A549 (cell line): ENCODE measurements around the gene ZIC4. TPM values are rescaled to one million over a fixed set of nuclear protein-coding genes. Genes with fewer than 3 reads are reported as not detected.

Experiments
- ATAC-seq, 2 experiments: fragments of 200-7000 bp in 1 of 2; fragments of >200 bp in 1 of 2; cut with Nextera tagmentation in 1 of 2; cut with Tn5 transposase in 1 of 2; 3 replicates each; pipeline versions ENCODE4 v1.8.0 to v1.9.1; 2018 to 2020; ENCODE audit warnings: mild to moderate bottlenecking in 1 of 2, moderate library complexity in 1 of 2
- CTCF ChIA-PET: fragments of 300-600 bp; sonication (Branson Sonifier 250); formaldehyde crosslinking; extraction: SDS; loops from one replicate; lab custom pipeline; 2021; ENCODE audit warnings: antibody characterized with exemption, inconsistent platforms; lab: Yijun Ruan, JAX
- POLR2A ChIA-PET: fragments of 350-600 bp; formaldehyde crosslinking; extraction: SDS; loops from one replicate; lab custom pipeline; 2021; ENCODE audit warnings: antibody characterized with exemption, inconsistent platforms; lab: Yijun Ruan, JAX
- DNase-seq, 2 experiments: peaks; one replicate each; pipeline versions ENCODE4 v3.0.0 to v3.0.0-alpha.2; 2011 to 2016; ENCODE audit warnings: low read depth in 1 of 2, low spot score in 1 of 2
- FAIRE-seq: peaks from 2 replicates; lab custom pipeline; 2011; peaks lifted over from hg19 to GRCh38; lab: Jason Lieb, UNC
- H3K27ac ChIP-seq, 2 experiments: fragments of >200 bp; sonication (Bioruptor Twin); formaldehyde crosslinking; 3 replicates each; pipeline ENCODE4 v1.5.1; 2016 to 2017
- H3K4me1 ChIP-seq: fragments of >200 bp; sonication (Bioruptor Twin); formaldehyde crosslinking; 3 replicates; pipeline ENCODE4 v1.6.1; 2016
- H3K4me2 ChIP-seq: fragments of >200 bp; sonication (Bioruptor Twin); formaldehyde crosslinking; 3 replicates; pipeline ENCODE4 v1.6.1; 2016
- H3K4me3 ChIP-seq: fragments of >200 bp; sonication (Bioruptor Twin); formaldehyde crosslinking; 3 replicates; pipeline ENCODE4 v1.5.1; 2016
- H3K9me3 ChIP-seq: fragments of >200 bp; sonication (Bioruptor Twin); formaldehyde crosslinking; 3 replicates; pipeline ENCODE4 v1.6.1; 2016
- ATOH8 ChIP-seq: fragments of 250-450 bp; sonication (Bioruptor Pico); IDR thresholded peaks from 2 replicates; pipeline ENCODE4 v1.5.0; 2020; ENCODE audit warnings: low read depth, mild to moderate bottlenecking, moderate library complexity
- CBX2 ChIP-seq: fragments of 200-600 bp; sonication (generic); IDR thresholded peaks from 2 replicates; pipeline ENCODE4 v1.6.1; 2016; ENCODE audit warnings: low read depth, mild to moderate bottlenecking, borderline replicate concordance
- CBX8 ChIP-seq: fragments of 200-600 bp; sonication (generic); IDR thresholded peaks from 2 replicates; pipeline ENCODE4 v1.6.1; 2016
- EHF ChIP-seq: fragments of 250-450 bp; sonication (Bioruptor Pico); IDR thresholded peaks from 2 replicates; pipeline ENCODE4 v1.5.0; 2020; ENCODE audit warnings: mild to moderate bottlenecking
- ELK1 ChIP-seq: fragments of 150-350 bp; IDR thresholded peaks from 2 replicates; pipeline ENCODE4 v1.6.1; 2014; ENCODE audit warnings: low read depth, mild to moderate bottlenecking, low read length
- EP300 ChIP-seq, 2 experiments: fragments of >200 bp; sonication (Bioruptor Twin); formaldehyde crosslinking; IDR thresholded peaks; 2 replicates in 1 of 2; 3 replicates in 1 of 2; pipeline ENCODE4 v1.6.1; 2016 to 2017
- ESRRA ChIP-seq: fragments of 150-350 bp; IDR thresholded peaks from 2 replicates; pipeline ENCODE4 v1.6.1; 2014; ENCODE audit warnings: mild to moderate bottlenecking, low read length, borderline replicate concordance
- FOSL2 ChIP-seq, 2 experiments: fragments of 450-650 bp in 1 of 2; fragments of >200 bp in 1 of 2; sonication (Bioruptor Twin) in 1 of 2; formaldehyde crosslinking; IDR thresholded peaks; 2 replicates each; pipeline versions ENCODE4 v1.5.0 to v1.6.1; 2016 to 2020; ENCODE audit warnings: mild to moderate bottlenecking in 1 of 2, moderate library complexity in 1 of 2
- HDAC2 ChIP-seq: fragments of 200-600 bp; sonication (generic); IDR thresholded peaks from 2 replicates; pipeline ENCODE4 v1.6.1; 2016
- HEYL ChIP-seq: fragments of 250-450 bp; sonication (Bioruptor Pico); IDR thresholded peaks from 2 replicates; pipeline ENCODE4 v1.8.0; 2021; ENCODE audit warnings: mild to moderate bottlenecking, moderate library complexity
- HMGXB4 ChIP-seq: fragments of 250-450 bp; sonication (Bioruptor Pico); IDR thresholded peaks from 2 replicates; pipeline ENCODE4 v1.5.0; 2021; ENCODE audit warnings: mild to moderate bottlenecking, moderate library complexity, borderline replicate concordance
- HOXB5 ChIP-seq: fragments of 250-450 bp; sonication (Bioruptor Pico); IDR thresholded peaks from 2 replicates; pipeline ENCODE4 v1.5.0; 2020; ENCODE audit warnings: mild to moderate bottlenecking, moderate library complexity
- JUN ChIP-seq, 2 experiments: fragments of >200 bp; sonication (Bioruptor Twin); formaldehyde crosslinking; IDR thresholded peaks; 2 replicates in 1 of 2; 3 replicates in 1 of 2; pipeline ENCODE4 v1.6.1; 2016 to 2017
- KDM1A ChIP-seq: fragments of 200-600 bp; sonication (generic); IDR thresholded peaks from 2 replicates; pipeline ENCODE4 v1.6.1; 2016; ENCODE audit warnings: low read depth, mild to moderate bottlenecking
- MAFK ChIP-seq: fragments of 450-650 bp; IDR thresholded peaks from 2 replicates; pipeline ENCODE4 v1.6.1; 2014; ENCODE audit not compliant: partially characterized antibody
- MAZ ChIP-seq: fragments of 150-350 bp; IDR thresholded peaks from 2 replicates; pipeline ENCODE4 v1.6.1; 2014; ENCODE audit warnings: antibody characterized with exemption, low read depth, low read length, borderline replicate concordance
- NPAS2 ChIP-seq: fragments of 250-450 bp; sonication (Bioruptor Pico); IDR thresholded peaks from 2 replicates; pipeline ENCODE4 v1.8.0; 2022; ENCODE audit warnings: mild to moderate bottlenecking, moderate library complexity, borderline replicate concordance
- NR3C1 ChIP-seq: fragments of >200 bp; sonication (Bioruptor Twin); formaldehyde crosslinking; IDR thresholded peaks from 3 replicates; pipeline ENCODE4 v1.6.1; 2017
- POLR2A ChIP-seq: IDR thresholded peaks from 2 replicates; pipeline ENCODE4 v1.6.1; 2012; ENCODE audit warnings: mild to moderate bottlenecking, low read length
- RARB ChIP-seq: fragments of 250-450 bp; sonication (Bioruptor Pico); IDR thresholded peaks from 2 replicates; pipeline ENCODE4 v1.8.0; 2021; ENCODE audit warnings: mild to moderate bottlenecking, moderate library complexity
- RCOR1 ChIP-seq: fragments of 150-350 bp; IDR thresholded peaks from 2 replicates; pipeline ENCODE4 v1.6.1; 2014; ENCODE audit warnings: antibody characterized with exemption, low read length, low read depth
- SMC3 ChIP-seq: fragments of >200 bp; sonication (Bioruptor Twin); formaldehyde crosslinking; IDR thresholded peaks from 3 replicates; pipeline ENCODE4 v1.6.1; 2018; ENCODE audit warnings: inconsistent platforms
- ZSCAN20 ChIP-seq: fragments of 250-450 bp; sonication (Bioruptor Pico); IDR thresholded peaks from 2 replicates; pipeline ENCODE4 v1.8.0; 2022; ENCODE audit warnings: mild to moderate bottlenecking, moderate library complexity
- WGBS: methylation state at CpG from one replicate; pipeline ENCODE4 v1.1.6; 2017; ENCODE audit errors: missing lambda C conversion rate; 5-methylcytosine and 5-hydroxymethylcytosine counted together
- polyA plus RNA-seq, 4 experiments: library from polyadenylated mRNA; depleted of rRNA in 3 of 4; stranded (reverse); fragments of >200 nt; fragmentation: RNase III in 1 of 4; extraction: RNeasy Plus Mini Kit Qiagen cat#74134 plus additional on column Dnase treatment in 1 of 4; gene quantifications; 2 replicates in 3 of 4; 3 replicates in 1 of 4; pipeline ENCODE4 v1.2.3, GENCODE V29; 2011 to 2017
- TF ChIP-seq, protein P1 (sequence below): IDR thresholded peaks from 2 replicates; pipeline ENCODE4 v1.6.1; 2012
- TF ChIP-seq, protein P2 (sequence below): IDR thresholded peaks from 2 replicates; pipeline ENCODE4 v1.6.1; 2012
- TF ChIP-seq, protein P3 (sequence below): IDR thresholded peaks from 2 replicates; pipeline ENCODE4 v1.6.1; 2012; ENCODE audit warnings: low read depth, borderline replicate concordance

The ZIC4 gene
- polyA plus RNA-seq, 2 of the 4 experiments (the other 2 are of a cell fraction): not detected

- Histone ChIP-seq H3K4me1 (no peaks in the 10 kb centered on the region), H3K4me2 (no peak overlapping the region), H3K27ac (no peak overlapping the region), H3K9me3 (no peaks in the 10 kb centered on the region), H3K4me3 (no peak overlapping the region)
- ATAC-seq (no peak), FAIRE-seq (no peak), DNase-seq (no peak)
- POLR2A ChIA-PET: no interaction called here
- CTCF ChIA-PET: no interaction called here
- WGBS: 39% methylated on average over 3 of the region's 3 CpGs
- TF ChIP-seq HOXB5 (CRISPR knock-in tag): no peak
- TF ChIP-seq HMGXB4: no peak
- no peak for TF ChIP-seq KDM1A
- no peak for TF ChIP-seq ESRRA
- TF ChIP-seq, protein P1, sequence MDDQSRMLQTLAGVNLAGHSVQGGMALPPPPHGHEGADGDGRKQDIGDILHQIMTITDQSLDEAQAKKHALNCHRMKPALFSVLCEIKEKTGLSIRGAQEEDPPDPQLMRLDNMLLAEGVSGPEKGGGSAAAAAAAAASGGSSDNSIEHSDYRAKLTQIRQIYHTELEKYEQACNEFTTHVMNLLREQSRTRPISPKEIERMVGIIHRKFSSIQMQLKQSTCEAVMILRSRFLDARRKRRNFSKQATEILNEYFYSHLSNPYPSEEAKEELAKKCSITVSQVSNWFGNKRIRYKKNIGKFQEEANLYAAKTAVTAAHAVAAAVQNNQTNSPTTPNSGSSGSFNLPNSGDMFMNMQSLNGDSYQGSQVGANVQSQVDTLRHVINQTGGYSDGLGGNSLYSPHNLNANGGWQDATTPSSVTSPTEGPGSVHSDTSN: no peak
- no peak for TF ChIP-seq RARB
- no peak for TF ChIP-seq HDAC2
- TF ChIP-seq, protein P2, sequence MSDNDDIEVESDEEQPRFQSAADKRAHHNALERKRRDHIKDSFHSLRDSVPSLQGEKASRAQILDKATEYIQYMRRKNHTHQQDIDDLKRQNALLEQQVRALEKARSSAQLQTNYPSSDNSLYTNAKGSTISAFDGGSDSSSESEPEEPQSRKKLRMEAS: no peak
- no peak for TF ChIP-seq JUN (IDR thresholded peaks at IDR 0.05)
- TF ChIP-seq, protein P3, sequence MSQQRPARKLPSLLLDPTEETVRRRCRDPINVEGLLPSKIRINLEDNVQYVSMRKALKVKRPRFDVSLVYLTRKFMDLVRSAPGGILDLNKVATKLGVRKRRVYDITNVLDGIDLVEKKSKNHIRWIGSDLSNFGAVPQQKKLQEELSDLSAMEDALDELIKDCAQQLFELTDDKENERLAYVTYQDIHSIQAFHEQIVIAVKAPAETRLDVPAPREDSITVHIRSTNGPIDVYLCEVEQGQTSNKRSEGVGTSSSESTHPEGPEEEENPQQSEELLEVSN: no peak
- no peak for TF ChIP-seq CBX8
- TF ChIP-seq POLR2A: no peak
- no peak for TF ChIP-seq ATOH8
- TF ChIP-seq MAZ: no peak
- TF ChIP-seq EP300 (IDR thresholded peaks at IDR 0.05): no peak
- no peak for TF ChIP-seq ZSCAN20 (CRISPR knock-in tag)
- no peak for TF ChIP-seq ELK1
- no peak for TF ChIP-seq HEYL
These were observed 25.4 kb upstream of the ZIC4 start for GRCh38 chr3:147431751-147432150.

- ChIA-PET POLR2A (no interaction called here), CTCF (no interaction called here)
- Histone ChIP-seq H3K27ac (no peak overlapping the region), H3K4me2 (no peak overlapping the region), H3K4me1 (no peaks in the 10 kb centered on the region), H3K9me3 (no peaks in the 10 kb centered on the region), H3K4me3 (no peak overlapping the region)
- no peak for ATAC-seq
- TF ChIP-seq HDAC2 (no peak), FOSL2 (IDR thresholded peaks at IDR 0.05) (no peak), FOSL2 (CRISPR knock-in tag; IDR thresholded peaks at IDR 0.05) (no peak), CBX2 (no peak), ATOH8 (no peak), MAFK (no peak), RCOR1 (no peak), HEYL (no peak), MAZ (no peak), EHF (no peak), ELK1 (no peak), NR3C1 (no peak), NPAS2 (CRISPR knock-in tag) (no peak), SMC3 (no peak)
- TF ChIP-seq, protein P2: no peak
- no peak for FAIRE-seq
- 71% methylated on average over 2 of the region's 2 CpGs for WGBS
- no peak for DNase-seq
These were observed 22.4 kb upstream of the ZIC4 start for GRCh38 chr3:147428754-147429153.
